Measurements from ENCODE around the gene PGS1. TPM values are rescaled to one million over a fixed set of nuclear protein-coding genes. Genes with fewer than 3 reads are reported as not detected.
A peak's percentile ranks its signal among the peaks of the same experiment; 100 is the strongest.

Gene PGS1
- total and polyA plus RNA-seq, 2 donors from 2014 or later = 15.6 to 65.4 TPM

DNA sequence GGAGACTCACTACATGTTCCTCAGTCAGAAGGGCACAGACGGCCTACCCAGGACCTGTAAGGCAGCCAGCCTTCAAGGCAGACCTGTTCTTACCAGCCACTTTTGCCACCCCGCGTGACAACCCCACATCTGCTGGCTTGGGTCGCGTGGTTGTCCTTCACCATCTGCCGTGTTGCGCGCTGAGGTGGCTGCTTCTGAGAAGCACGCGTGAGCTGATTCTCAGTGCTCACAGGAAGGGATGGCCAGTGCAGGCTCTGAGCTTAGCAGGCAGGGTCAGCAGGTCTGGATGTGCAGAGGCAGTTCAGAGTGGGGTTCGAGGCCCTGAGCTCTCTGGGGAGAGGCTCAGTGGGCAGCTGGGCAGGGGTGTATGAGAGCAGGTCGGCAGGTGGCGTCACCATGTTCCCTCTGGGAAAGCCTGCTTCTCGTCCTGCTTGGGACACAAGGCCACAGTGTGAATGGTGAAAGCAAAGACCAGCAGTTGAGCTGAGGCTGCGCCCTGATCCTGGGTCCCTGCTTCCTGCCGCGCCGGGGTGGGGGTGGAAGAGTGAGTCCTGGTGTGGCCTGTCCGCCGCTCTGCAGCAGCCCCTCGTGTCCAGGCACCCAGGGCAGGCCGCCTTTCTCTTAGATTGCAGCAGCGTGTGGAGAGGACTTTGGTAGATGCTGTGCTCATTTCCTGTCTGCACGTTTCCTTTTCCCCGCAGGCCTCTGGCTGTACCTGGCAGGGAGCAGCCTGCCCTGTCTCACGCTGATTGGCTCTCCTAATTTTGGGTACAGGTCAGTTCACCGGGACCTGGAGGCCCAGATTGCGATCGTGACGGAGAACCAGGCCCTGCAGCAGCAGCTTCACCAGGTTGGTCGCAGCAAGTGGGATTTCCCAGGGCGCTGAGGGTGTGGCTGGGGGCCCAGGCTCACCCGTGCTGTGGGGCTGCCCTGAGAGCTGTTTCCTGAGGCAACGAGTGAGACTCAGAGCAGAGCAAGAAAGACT lies 36.0 kb downstream of the PGS1 start:
- Histone ChIP-seq H3K27me3 (ENCODE audit: control insufficient read depth, insufficient read depth, low read length) (no peaks in the 10 kb centered on the region), H3K27ac (ENCODE audit: low read depth in 2 of 2, low read length in 2 of 2) (peak overlapping the region; percentile 63 to 65), H3K9ac (ENCODE audit: low read length in 3 of 3) (peak overlapping the region in 1 of 3 donors; percentile 34), H3K9me3 (ENCODE audit: control insufficient read depth in 2 of 3, insufficient read depth in 1 of 3, low read length in 3 of 3) (no peaks in the 10 kb centered on the region), H3K4me3 (ENCODE audit: low read length in 3 of 3) (no peak overlapping the region), H3K36me3 (ENCODE audit: control insufficient read depth in 2 of 3, insufficient read depth in 3 of 3, low read length in 3 of 3) (peaks cover 0 to 19% (median 1%) of the 10 kb centered on the region in 3 donors), H3K4me1 (ENCODE audit: control insufficient read depth in 2 of 3, insufficient read depth in 2 of 3, low read depth in 1 of 3, low read length in 3 of 3) (peaks cover 0 to 38% (median 0%) of the 10 kb centered on the region in 3 donors)
- TF ChIP-seq, protein P1, sequence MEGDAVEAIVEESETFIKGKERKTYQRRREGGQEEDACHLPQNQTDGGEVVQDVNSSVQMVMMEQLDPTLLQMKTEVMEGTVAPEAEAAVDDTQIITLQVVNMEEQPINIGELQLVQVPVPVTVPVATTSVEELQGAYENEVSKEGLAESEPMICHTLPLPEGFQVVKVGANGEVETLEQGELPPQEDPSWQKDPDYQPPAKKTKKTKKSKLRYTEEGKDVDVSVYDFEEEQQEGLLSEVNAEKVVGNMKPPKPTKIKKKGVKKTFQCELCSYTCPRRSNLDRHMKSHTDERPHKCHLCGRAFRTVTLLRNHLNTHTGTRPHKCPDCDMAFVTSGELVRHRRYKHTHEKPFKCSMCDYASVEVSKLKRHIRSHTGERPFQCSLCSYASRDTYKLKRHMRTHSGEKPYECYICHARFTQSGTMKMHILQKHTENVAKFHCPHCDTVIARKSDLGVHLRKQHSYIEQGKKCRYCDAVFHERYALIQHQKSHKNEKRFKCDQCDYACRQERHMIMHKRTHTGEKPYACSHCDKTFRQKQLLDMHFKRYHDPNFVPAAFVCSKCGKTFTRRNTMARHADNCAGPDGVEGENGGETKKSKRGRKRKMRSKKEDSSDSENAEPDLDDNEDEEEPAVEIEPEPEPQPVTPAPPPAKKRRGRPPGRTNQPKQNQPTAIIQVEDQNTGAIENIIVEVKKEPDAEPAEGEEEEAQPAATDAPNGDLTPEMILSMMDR (IDR thresholded peaks at IDR 0.05; ENCODE audit: borderline replicate concordance, extremely low read depth, insufficient read depth) = no peak
- FAIRE-seq (no peak), DNase-seq (peak in 1 of 5 donors; percentile 68)
- intact Hi-C loops (cut with DNase I) = loop anchor here (5.0 kb wide), 1 partner anchor 47 kb away; no protein-coding TSS in a partner anchor

DNA sequence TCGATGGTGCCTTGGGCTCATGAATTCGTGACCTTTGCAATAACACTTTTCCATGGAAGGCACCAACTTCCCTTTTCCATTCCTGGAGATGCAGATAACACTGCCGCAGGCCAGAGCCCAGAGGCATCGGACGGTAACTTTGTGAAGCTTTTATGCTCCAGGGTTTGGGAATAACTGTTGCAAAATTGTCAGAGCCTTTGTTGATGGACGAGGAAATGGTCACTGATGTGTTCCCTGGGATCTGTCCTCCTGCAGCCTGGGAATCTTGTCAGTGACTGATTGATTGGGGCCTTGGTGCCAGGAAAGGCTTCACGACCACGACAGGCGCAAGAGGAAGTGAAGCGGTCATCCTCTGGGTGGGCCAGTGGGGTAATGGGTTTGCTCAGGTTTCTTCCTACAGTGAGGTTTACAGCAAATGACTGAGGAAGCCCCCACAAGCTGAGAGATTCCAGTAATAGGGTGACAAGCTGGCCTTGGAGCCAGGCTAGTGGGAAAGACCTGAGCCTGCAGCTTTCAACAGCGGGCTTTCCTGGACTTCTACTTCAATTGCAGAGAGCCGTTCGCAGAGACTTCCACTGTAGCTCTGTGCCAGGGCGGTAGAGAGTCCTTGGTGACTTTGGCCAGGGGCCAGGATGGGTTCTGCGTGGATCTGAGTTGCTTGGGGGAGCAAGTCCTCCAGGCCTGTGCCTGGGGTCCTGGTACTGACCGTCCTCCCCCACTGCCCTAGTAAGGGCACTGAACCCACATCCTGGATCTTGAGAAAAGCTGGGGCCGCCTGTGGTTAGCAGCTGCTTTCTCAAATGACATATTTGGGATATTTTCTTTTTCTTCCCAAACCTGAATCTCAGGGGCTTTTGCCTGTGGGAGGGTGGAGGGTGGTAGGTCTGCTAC lies 37.6 kb downstream of the PGS1 start:
- no peak overlapping the region for H3K4me3 ChIP-seq (ENCODE audit: low read length in 3 of 3)
- peaks cover 0 to 39% (median 0%) of the 10 kb centered on the region in 3 donors for H3K4me1 ChIP-seq (ENCODE audit: control insufficient read depth in 2 of 3, insufficient read depth in 2 of 3, low read depth in 1 of 3, low read length in 3 of 3)
- H3K9ac ChIP-seq (ENCODE audit: low read length in 3 of 3) = peak overlapping the region in 2 of 3 donors; percentile 46 to 70

DNA sequence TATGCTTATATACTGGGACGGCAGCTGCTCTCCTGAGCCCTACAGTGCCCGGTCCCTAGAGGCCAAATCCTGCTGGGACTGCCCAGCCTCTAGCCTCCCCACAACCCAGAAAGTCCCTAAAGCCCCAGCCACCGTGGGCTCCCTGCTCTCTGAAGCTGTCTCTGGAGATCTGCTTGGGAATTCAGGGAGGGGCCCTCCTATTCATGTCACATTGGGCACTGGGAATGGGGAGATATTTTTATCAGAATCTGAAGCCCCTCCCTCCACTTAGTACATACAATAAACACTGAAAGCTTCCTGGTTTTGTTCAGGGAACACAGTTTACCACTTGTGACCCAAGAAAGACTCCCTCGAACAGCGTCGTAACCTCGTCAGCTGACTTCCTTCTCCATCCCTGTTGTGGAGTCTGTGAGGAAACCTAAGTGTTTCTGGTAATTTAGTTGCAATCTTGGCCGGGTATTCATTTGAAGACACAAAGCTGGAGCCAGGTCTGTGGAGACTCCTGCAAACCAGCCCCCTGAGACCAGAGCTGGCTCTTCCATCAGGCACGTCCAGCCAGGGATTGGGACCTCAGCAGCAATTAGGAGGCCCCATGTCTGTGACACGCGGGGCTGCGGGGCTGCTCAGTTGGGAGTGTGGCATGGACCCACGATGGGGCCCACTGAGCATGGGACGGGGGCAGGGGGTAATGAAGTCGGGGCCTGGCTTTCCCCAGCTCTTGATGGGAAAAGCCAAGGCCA lies 38.5 kb downstream of the PGS1 start:
- Histone ChIP-seq H3K4me3 (ENCODE audit: low read length in 3 of 3) (no peak overlapping the region), H3K27me3 (ENCODE audit: control insufficient read depth, insufficient read depth, low read length) (no peaks in the 10 kb centered on the region), H3K27ac (ENCODE audit: low read depth in 2 of 2, low read length in 2 of 2) (peak overlapping the region; percentile 87 to 94), H3K4me1 (ENCODE audit: control insufficient read depth in 2 of 3, insufficient read depth in 2 of 3, low read depth in 1 of 3, low read length in 3 of 3) (peaks cover 0 to 37% (median 0%) of the 10 kb centered on the region in 3 donors), H3K9ac (ENCODE audit: low read length in 3 of 3) (peak overlapping the region in 2 of 3 donors; percentile 25 to 70), H3K9me3 (ENCODE audit: control insufficient read depth in 2 of 3, insufficient read depth in 1 of 3, low read length in 3 of 3) (no peaks in the 10 kb centered on the region), H3K36me3 (ENCODE audit: control insufficient read depth in 2 of 3, insufficient read depth in 3 of 3, low read length in 3 of 3) (peaks cover 0 to 29% (median 8%) of the 10 kb centered on the region in 3 donors)
- FAIRE-seq (no peak), DNase-seq (peak in 2 of 5 donors; percentile 64 to 79)
- intact Hi-C loops (cut with DNase I) = loop anchor here (5.0 kb wide), 1 partner anchor 50 kb away; no protein-coding TSS in a partner anchor
- TF ChIP-seq, protein P1 (IDR thresholded peaks at IDR 0.05; ENCODE audit: borderline replicate concordance, extremely low read depth, insufficient read depth) = no peak

More for the DNA sequence above, 37.6 kb downstream of the PGS1 start:
- TF ChIP-seq, protein P1 (IDR thresholded peaks at IDR 0.05; ENCODE audit: borderline replicate concordance, extremely low read depth, insufficient read depth) = no peak
- FAIRE-seq (no peak), DNase-seq (peak in 1 of 5 donors; percentile 75)
- intact Hi-C loops (cut with DNase I) = loop anchor here (5.0 kb wide), 1 partner anchor 49 kb away; no protein-coding TSS in a partner anchor
- no peaks in the 10 kb centered on the region for H3K9me3 ChIP-seq (ENCODE audit: control insufficient read depth in 2 of 3, insufficient read depth in 1 of 3, low read length in 3 of 3)
- H3K27ac ChIP-seq (ENCODE audit: low read depth in 2 of 2, low read length in 2 of 2) = peak overlapping the region; percentile 87 to 94
- H3K27me3 ChIP-seq (ENCODE audit: control insufficient read depth, insufficient read depth, low read length) = no peaks in the 10 kb centered on the region
- H3K36me3 ChIP-seq (ENCODE audit: control insufficient read depth in 2 of 3, insufficient read depth in 3 of 3, low read length in 3 of 3) = peaks cover 0 to 24% (median 8%) of the 10 kb centered on the region in 3 donors

Data from kidney (tissue), 14 donors.